ENCODE data around the gene CEBPG. TPM values are rescaled to one million over a fixed set of nuclear protein-coding genes. Genes with fewer than 3 reads are reported as not detected.

Gene CEBPG
- total RNA-seq, 3 donors from 2014 or later: 47.8 to 68.5 (median 58.2) TPM

DNA sequence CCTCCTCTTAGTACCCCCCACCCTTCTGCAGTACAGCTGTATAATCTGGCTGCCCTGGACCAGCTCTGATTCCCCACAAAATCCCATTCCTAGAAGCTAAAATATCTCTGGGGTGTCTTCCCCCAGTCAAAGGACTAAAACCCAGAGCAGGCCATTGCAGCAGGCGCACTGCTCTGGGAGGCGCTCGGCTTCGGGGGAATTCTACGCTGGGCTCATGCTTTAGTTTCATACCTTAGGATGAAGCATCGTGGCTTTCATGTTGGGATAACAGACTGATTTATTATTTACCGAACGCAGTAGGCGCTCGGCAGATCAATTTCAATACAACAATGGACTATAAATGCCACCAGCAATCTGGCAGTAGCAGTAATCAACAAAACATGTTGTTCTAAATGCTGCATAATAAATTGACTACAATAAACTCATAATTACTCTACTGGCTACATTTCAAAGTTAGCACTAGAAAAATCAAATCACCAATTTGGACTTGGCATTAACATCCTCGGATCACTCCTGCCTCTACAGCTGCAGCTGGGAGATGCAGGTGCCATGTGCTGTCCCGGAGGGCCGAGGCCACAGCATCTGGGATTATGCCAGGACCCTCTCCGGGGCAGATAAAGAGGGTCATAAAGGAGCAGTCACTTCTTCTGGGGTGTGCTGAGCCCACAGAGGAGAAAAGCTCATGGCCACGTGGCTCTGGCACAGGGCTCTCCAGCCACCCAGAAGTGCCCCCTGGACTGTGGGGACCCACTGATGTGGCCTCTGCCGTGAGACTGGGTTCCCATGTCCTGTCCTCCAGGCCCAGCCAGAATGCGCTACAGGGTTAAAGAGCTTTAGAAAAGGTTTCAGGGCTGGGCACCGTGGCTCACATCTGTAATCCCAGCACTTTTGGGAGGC is 35.3 kb downstream of the CEBPG start:
- ATAC-seq: no peak
- Histone ChIP-seq H3K4me1 (ENCODE audit: low read depth) (no peaks in the 10 kb centered on the region), H3K9me3 (no peaks in the 10 kb centered on the region), H3K4me3 (no peak overlapping the region), H3K36me3 (ENCODE audit: low read depth) (no peaks in the 10 kb centered on the region)
- peak in 2 of 3 donors; percentile 7 to 24 for DNase-seq
- TF ChIP-seq, protein P1, sequence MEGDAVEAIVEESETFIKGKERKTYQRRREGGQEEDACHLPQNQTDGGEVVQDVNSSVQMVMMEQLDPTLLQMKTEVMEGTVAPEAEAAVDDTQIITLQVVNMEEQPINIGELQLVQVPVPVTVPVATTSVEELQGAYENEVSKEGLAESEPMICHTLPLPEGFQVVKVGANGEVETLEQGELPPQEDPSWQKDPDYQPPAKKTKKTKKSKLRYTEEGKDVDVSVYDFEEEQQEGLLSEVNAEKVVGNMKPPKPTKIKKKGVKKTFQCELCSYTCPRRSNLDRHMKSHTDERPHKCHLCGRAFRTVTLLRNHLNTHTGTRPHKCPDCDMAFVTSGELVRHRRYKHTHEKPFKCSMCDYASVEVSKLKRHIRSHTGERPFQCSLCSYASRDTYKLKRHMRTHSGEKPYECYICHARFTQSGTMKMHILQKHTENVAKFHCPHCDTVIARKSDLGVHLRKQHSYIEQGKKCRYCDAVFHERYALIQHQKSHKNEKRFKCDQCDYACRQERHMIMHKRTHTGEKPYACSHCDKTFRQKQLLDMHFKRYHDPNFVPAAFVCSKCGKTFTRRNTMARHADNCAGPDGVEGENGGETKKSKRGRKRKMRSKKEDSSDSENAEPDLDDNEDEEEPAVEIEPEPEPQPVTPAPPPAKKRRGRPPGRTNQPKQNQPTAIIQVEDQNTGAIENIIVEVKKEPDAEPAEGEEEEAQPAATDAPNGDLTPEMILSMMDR (IDR thresholded peaks at IDR 0.05): no peak
- intact Hi-C loops (cut with DNase I, micrococcal nuclease): loop anchor here in 1 of 2 donors (5.0 kb wide), 1 partner anchor 166 kb away; no protein-coding TSS in a partner anchor

DNA sequence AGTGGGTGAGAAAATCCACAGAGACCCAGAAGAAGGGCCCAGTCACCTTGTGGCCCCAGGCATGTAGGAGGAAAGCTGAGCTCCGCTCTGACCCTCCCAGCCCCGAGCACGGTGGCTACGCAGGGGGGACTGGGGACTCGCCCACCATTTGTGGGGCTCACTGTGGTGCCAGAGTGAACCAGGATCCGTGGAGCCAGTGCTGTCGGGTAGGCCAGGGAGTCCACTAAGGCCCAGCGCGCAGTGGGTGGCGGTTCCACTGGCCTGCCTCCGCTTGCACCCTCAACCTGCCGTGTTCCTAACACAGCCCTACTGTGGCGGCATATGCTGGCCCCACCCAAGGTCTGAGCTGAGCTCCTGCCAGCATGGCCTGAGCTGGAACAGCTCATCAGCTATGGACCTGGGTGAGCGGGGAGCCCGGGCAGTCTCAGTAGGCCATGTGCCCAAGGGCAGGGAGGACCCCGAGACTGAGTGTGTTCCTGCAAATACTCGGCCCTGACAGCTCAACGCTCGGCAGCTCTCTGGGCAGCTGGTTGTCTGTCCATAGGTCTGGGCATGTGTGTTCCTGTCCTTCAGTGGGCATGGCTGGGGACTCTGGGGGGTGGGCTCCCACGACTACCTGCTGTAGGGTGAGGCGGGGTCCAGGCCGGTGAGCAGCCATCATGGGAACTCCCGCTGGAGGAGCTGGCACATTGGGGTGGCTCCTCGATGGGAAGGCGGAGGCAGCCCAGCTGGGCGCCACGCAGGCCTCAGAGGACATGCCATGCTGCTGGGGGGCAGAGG is 36.6 kb downstream of the CEBPG start:
- no peak overlapping the region for H3K4me3 ChIP-seq
- H3K9me3 ChIP-seq: no peaks in the 10 kb centered on the region
- no peaks in the 10 kb centered on the region for H3K36me3 ChIP-seq (ENCODE audit: low read depth)
- ATAC-seq (no peak), DNase-seq (peak in 1 of 3 donors; percentile 46)
- intact Hi-C loops (cut with DNase I, micrococcal nuclease): loop anchor here in 1 of 2 donors (5.0 kb wide), 1 partner anchor 168 kb away; no protein-coding TSS in a partner anchor
- TF ChIP-seq, protein P1 (IDR thresholded peaks at IDR 0.05): no peak
- H3K4me1 ChIP-seq (ENCODE audit: low read depth): no peaks in the 10 kb centered on the region

DNA sequence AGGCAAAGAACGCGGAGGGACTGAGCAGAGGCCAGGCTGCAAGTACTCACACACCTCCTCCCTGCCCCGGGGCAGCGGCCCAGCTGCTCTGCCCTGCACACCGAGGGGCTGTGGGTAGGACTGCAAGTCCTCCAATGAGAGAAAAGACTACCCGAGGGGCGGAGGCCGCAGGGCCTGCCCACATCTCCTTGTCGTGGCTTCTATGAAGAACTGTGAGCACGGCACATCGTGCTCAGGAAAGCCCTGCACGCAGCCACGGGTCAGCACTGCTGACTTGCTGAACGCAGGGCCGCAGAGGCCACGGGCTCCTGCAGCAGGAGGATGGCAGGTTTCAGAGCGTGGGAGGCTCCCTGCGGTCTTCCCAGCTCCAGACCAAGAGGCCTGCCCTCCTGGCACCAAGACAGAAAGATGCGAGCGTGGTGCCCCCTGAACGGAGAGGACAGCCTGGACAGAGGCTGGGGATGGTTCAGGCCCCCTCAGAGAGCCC is 37.4 kb downstream of the CEBPG start:
- ATAC-seq (no peak), DNase-seq (peak in 1 of 3 donors; percentile 50)
- no peak overlapping the region for H3K4me3 ChIP-seq
- intact Hi-C loops (cut with DNase I, micrococcal nuclease): no loop called here
- H3K9me3 ChIP-seq: no peaks in the 10 kb centered on the region
- TF ChIP-seq, protein P1 (IDR thresholded peaks at IDR 0.05): no peak
- H3K36me3 ChIP-seq (ENCODE audit: low read depth): no peaks in the 10 kb centered on the region
- no peaks in the 10 kb centered on the region for H3K4me1 ChIP-seq (ENCODE audit: low read depth)

DNA sequence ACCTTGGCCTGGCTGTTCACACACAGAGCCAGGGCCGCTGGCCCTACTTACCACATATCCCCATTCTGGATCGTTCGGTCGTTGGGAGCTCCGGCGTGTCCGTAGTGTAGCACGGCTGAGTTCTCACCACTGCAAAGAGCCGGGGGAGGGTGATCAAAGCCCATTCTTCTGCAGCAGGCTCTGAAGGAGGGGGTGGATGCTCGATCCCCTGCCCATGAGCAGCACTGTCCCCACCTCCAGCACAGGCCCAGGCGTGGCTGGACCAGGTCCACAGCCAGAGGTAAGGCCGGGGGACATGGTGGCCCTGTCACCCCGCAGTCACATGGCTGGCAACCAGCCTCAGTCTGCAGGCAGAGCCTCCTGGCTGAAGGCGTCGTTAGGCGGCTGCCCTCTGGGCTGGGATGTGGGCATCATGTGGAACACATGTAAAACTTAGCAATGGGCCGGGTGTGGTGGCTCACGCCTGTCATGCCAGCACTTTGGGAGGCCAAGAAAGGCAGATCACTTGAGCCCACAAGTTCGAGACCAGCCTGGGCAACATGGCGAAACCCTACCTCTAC is 38.2 kb downstream of the CEBPG start:
- TF ChIP-seq, protein P1 (IDR thresholded peaks at IDR 0.05): no peak
- Histone ChIP-seq H3K4me1 (ENCODE audit: low read depth) (no peaks in the 10 kb centered on the region), H3K36me3 (ENCODE audit: low read depth) (no peaks in the 10 kb centered on the region), H3K4me3 (no peak overlapping the region), H3K9me3 (no peaks in the 10 kb centered on the region)
- intact Hi-C loops (cut with DNase I, micrococcal nuclease): no loop called here
- peak in 1 of 3 donors; percentile 39 for DNase-seq
- ATAC-seq: no peak

Data from mucosa of descending colon (tissue), 3 donors.